Subcutaneous abdominal adipose tissue (tissue), 5 donors: ENCODE results near the gene CHRDL2.
"Not testable (repeated sequence)": the region's sequence is repeated elsewhere in the genome, so short reads cannot be mapped to it uniquely, and the experiment has no call there.

Experiments used
- H3K27ac ChIP-seq: one replicate; pipeline ENCODE4 v1.7.0; 2013; ENCODE audit warnings: low read depth, mild to moderate bottlenecking, inconsistent platforms, low read length, moderate library complexity
- H3K27me3 ChIP-seq, 5 donors: one replicate each; pipeline ENCODE4 v1.7.0; 2013; ENCODE audit warnings: low read length in 5 of 5, inconsistent platforms in 1 of 5; ENCODE audit not compliant: control insufficient read depth in 5 of 5, insufficient read depth in 4 of 5
- H3K36me3 ChIP-seq, 5 donors: one replicate each; pipeline ENCODE4 v1.7.0; 2013; ENCODE audit warnings: low read length in 5 of 5; ENCODE audit not compliant: control insufficient read depth in 5 of 5, insufficient read depth in 5 of 5
- H3K4me1 ChIP-seq, 5 donors: one replicate each; pipeline ENCODE4 v1.7.0; 2013; ENCODE audit warnings: low read length in 5 of 5, mild to moderate bottlenecking in 3 of 5, moderate library complexity in 1 of 5; ENCODE audit not compliant: control insufficient read depth in 5 of 5, insufficient read depth in 5 of 5
- H3K4me3 ChIP-seq, 5 donors: one replicate each; pipeline ENCODE4 v1.7.0; 2013; ENCODE audit warnings: low read length in 5 of 5, low read depth in 1 of 5
- H3K9ac ChIP-seq, 5 donors: one replicate each; pipeline ENCODE4 v1.7.0; 2013; ENCODE audit warnings: low read length in 5 of 5, mild to moderate bottlenecking in 4 of 5, moderate library complexity in 3 of 5
- H3K9me3 ChIP-seq, 5 donors: one replicate each; pipeline ENCODE4 v1.7.0; 2013; ENCODE audit warnings: low read length in 5 of 5; ENCODE audit not compliant: control insufficient read depth in 5 of 5
- donor health status: healthy.
- donor health status: healthy.
- donor health status: healthy.
- donor health status: healthy.
- donor health status: healthy.

The CHRDL2 gene

DNA sequence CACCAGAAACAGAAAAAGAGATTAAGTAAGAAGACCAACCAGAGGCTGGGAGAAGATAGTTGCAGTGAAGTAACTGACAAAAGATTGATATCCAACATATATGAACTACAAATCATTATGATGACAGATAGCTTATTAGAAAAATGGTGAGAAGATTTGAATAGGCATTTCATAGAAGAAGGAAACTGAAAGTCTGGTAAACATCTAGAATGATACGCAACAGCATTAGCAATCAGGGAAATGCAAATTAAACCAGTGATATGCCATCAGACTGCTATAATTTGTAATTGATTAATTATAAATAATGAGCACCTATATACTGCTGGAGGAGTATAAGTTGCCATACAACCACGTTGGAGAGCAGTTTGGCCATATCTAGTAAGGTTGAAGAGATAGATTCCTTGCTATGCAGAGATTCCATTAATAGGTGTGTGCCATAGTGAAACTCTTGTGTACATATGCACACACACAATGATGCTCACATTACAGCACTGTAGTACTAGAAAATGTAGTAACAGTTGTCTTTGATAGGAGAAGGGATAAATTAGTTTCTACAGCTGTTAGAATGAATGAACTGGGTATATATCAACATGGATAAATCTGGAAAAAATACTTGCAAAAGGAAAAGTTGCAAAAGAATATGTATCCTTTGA lies 38.0 kb upstream of the CHRDL2 start:
- Histone ChIP-seq H3K27me3 (no peaks in the 10 kb centered on the region), H3K27ac (no peak overlapping the region), H3K9me3 (no peaks in the 10 kb centered on the region), H3K9ac (no peak overlapping the region), H3K4me1 (peaks cover 0 to 3% (median 0%) of the 10 kb centered on the region in 5 donors), H3K36me3 (no peaks in the 10 kb centered on the region), H3K4me3 (no peak overlapping the region)

DNA sequence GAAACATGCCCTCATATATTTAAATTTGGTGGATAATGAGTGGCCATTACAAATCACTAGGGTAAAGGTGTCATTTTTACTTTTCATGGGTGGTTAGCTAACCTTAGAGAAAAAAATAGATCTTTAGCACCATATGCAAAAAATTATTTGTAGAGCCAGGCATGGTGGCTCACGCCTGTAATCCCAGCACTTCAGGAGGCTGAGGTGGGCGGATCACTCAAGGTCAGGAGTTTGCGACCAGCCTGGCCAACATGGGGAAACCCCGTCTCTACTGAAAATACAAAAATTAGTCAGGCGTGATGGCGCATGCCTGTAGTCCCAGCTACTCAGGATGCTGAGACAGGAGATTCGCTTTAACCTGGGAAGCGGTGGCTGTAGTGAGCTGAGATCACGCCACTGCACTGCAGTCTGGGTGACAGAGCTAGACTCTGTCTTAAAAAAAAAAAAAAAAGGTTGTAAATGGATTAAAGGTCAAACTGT lies 37.0 kb upstream of the CHRDL2 start:
- H3K4me3 ChIP-seq, H3K27me3 ChIP-seq, H3K9me3 ChIP-seq, H3K27ac ChIP-seq, H3K36me3 ChIP-seq, H3K4me1 ChIP-seq, H3K9ac ChIP-seq: not testable (repeated sequence)

DNA sequence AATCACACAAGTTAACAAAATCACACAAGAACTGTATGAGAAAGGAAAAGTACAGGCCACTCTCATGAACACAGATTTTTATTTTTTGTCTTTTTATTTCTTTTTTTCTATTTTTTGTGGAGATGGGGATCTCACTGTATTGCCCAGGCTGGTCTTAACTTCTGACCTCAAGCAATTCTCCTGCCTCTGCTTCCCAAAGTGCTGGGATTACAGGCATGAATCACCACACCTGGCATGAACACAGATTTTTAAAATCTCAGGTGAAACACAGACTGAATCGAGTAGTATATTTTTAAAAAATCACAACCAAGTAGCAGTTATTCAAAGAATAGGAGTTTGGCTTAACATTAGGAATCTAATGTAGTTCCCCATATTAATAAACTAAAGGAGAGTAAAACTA lies 35.7 kb upstream of the CHRDL2 start:
- H3K4me1 ChIP-seq: peaks cover 0 to 3% (median 0%) of the 10 kb centered on the region in 5 donors
- no peaks in the 10 kb centered on the region for H3K9me3 ChIP-seq
- peaks cover 0 to 3% (median 0%) of the 10 kb centered on the region in 5 donors for H3K36me3 ChIP-seq
- H3K27ac ChIP-seq: no peak overlapping the region
- H3K4me3 ChIP-seq: no peak overlapping the region
- H3K27me3 ChIP-seq: no peaks in the 10 kb centered on the region
- H3K9ac ChIP-seq: no peak overlapping the region

DNA sequence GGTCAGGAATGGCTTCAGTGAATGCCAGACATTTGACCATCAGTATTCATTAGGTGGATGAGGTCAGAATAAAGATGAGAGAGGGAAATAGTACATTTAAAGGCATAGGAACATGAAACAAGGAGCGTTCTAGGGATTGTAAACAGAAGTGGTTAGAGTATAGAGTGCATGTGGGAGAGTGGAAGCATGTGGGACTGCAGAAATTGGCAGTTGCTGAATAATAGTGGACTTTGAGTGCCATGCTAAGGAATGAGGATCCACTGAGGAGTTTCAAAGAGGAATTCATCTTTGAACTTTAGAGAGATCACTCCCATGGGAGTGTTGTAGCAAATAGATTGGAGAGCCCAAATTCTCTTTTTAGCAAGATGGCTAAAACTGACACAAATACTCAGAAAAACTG lies 25.3 kb upstream of the CHRDL2 start:
- no peaks in the 10 kb centered on the region for H3K36me3 ChIP-seq
- no peak overlapping the region for H3K27ac ChIP-seq
- H3K9ac ChIP-seq: no peak overlapping the region
- H3K4me1 ChIP-seq: peaks cover 0 to 23% (median 20%) of the 10 kb centered on the region in 5 donors
- no peaks in the 10 kb centered on the region for H3K9me3 ChIP-seq
- no peaks in the 10 kb centered on the region for H3K27me3 ChIP-seq
- H3K4me3 ChIP-seq: no peak overlapping the region

DNA sequence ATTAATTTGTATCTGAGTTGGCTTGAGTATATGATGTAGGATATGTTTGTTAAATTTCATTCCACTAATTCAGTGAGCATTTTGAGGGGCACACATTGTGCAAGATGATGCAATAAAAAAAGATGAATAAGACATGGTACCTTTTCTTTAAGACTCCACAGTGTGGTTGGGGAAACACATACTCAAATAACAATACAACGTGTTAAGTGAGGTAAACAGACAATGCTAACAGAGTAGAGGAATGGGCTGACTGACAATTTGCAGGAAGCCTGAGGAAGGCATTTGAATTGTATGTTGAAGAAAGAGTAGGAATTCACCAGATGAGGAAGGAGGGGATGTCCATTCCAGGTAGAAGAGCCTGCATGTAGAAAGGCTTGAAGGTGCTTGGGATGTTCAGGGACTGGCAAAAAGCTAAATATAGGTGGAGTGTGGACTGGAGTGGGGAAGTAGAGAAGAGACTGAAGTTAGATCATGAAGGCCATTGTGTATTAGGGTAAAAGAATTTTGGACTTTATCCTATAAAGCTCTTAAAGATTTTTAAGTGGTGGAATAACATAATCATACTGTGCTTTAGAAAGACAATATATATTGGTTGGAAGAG lies 24.3 kb upstream of the CHRDL2 start:
- peaks cover 0 to 23% (median 20%) of the 10 kb centered on the region in 5 donors for H3K4me1 ChIP-seq
- no peak overlapping the region for H3K9ac ChIP-seq
- H3K4me3 ChIP-seq: no peak overlapping the region
- no peaks in the 10 kb centered on the region for H3K9me3 ChIP-seq
- no peak overlapping the region for H3K27ac ChIP-seq
- no peaks in the 10 kb centered on the region for H3K27me3 ChIP-seq
- no peaks in the 10 kb centered on the region for H3K36me3 ChIP-seq

DNA sequence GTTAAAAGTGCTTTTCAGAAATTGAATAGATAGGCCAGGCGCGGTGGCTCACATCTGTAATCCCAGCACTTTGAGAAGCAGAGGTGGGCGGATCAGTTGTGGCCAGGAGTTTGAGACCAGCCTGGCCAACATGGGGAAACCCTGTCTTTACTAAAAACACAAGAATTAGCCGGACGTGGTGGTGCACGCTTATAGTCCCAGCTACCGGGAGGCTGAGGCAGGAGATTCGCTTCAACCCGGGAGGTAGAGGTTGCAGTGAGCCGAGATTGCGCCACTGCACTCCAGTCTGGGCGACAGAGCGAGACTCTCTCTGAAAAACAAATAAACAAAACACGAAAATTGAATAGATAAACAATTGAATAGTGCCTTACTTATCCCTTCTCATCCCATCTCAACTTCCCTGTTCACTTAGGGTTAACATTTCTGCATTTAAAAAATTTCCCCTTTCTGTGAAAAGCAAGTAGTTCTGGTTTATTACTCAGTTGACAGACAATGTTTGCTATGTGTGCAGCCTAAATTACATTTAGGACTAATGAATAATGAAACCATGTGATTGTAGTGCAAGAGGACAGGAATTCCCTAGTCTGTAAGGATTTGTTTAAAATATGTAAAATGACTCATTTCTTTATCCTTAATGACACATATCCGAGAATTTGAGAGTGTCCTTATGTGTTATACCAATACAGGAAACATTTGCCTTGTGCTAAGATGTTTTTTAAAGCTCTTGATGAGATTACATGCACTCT lies 23.5 kb upstream of the CHRDL2 start:
- peak overlapping the region; percentile 1 for H3K27ac ChIP-seq
- H3K4me3 ChIP-seq: no peak overlapping the region
- H3K9me3 ChIP-seq: no peaks in the 10 kb centered on the region
- no peaks in the 10 kb centered on the region for H3K27me3 ChIP-seq
- H3K36me3 ChIP-seq: no peaks in the 10 kb centered on the region
- no peak overlapping the region for H3K9ac ChIP-seq
- H3K4me1 ChIP-seq: peaks cover 0 to 30% (median 27%) of the 10 kb centered on the region in 5 donors

DNA sequence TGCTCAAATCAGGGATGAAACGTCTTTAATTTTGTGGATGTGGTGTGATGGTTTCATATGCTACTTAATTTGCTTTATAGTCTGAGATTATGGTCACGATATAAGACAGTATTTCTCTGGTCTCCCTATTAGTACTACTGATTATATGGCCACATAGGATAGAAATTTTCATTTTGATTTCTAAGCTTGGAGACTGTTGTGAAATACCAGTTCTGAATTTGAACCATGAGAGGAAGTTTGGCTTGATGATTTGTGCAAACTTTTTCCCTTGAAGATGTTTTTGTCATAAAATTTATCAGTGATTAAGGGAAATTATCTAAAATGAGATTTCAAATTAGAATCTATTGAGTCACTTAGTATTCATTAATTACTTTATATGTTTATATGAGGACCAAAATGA lies 20.1 kb upstream of the CHRDL2 start:
- no peak overlapping the region for H3K4me3 ChIP-seq
- peaks cover 2 to 43% (median 39%) of the 10 kb centered on the region in 5 donors for H3K4me1 ChIP-seq
- H3K27me3 ChIP-seq: no peaks in the 10 kb centered on the region
- no peak overlapping the region for H3K9ac ChIP-seq
- H3K27ac ChIP-seq: no peak overlapping the region
- no peaks in the 10 kb centered on the region for H3K9me3 ChIP-seq
- no peaks in the 10 kb centered on the region for H3K36me3 ChIP-seq

DNA sequence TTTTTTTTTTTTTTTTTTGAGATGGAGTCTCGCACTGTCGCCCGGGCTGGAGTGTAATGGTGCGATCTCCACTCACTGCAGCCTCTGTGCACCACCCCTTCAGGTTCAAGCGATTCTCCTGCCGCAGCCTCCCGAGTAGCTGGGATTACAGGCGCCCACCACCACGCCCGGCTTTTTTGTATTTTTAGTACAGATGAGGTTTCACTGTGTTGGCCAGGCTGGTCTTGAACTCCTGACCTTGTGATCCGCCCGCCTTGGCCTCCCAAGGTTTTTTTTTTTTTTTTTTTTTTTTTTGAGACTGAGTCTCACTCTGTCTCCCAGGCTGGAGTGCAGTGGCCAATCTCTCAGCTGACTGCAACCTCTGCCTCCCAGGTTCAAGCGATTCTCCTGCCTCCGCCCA lies 19.4 kb upstream of the CHRDL2 start:
- Histone ChIP-seq H3K9ac (peak overlapping the region in 1 of 5 donors; percentile 78), H3K4me1 (peaks cover 2 to 42% (median 35%) of the 10 kb centered on the region in 5 donors)
- H3K27me3 ChIP-seq, H3K27ac ChIP-seq, H3K4me3 ChIP-seq, H3K9me3 ChIP-seq, H3K36me3 ChIP-seq: not testable (repeated sequence)

DNA sequence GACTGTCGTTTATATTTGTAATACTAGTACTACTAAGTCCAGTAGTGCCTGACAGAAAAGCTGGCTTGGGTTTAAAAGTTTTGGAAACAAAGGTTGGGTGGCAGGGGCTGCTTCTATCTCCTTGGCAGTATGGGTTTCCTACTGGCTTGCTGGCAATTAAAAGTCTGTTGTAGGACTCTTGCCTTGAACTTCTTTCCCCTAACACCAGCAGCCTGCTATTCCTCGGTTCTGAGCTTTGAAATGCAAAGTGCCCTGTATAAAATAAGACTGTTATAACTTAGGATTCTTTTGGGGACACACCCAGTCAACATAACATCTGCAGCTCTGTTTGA lies 18.7 kb upstream of the CHRDL2 start:
- Histone ChIP-seq H3K9ac (peak overlapping the region in 4 of 5 donors; percentile 71 to 91 (median 79)), H3K4me3 (peak overlapping the region; percentile 63 to 91 (median 83)), H3K4me1 (peaks cover 2 to 40% (median 29%) of the 10 kb centered on the region in 5 donors), H3K27ac (no peak overlapping the region), H3K36me3 (no peaks in the 10 kb centered on the region), H3K9me3 (no peaks in the 10 kb centered on the region), H3K27me3 (no peaks in the 10 kb centered on the region)
